NK-92 (cell line): ENCODE results near the gene NKX1-2.

Experiments used
- DNase-seq: peaks from one replicate; lab custom pipeline; 2025; ENCODE audit not compliant: unreplicated experiment; lab: John Stamatoyannopoulos, UW

The NKX1-2 gene

DNA sequence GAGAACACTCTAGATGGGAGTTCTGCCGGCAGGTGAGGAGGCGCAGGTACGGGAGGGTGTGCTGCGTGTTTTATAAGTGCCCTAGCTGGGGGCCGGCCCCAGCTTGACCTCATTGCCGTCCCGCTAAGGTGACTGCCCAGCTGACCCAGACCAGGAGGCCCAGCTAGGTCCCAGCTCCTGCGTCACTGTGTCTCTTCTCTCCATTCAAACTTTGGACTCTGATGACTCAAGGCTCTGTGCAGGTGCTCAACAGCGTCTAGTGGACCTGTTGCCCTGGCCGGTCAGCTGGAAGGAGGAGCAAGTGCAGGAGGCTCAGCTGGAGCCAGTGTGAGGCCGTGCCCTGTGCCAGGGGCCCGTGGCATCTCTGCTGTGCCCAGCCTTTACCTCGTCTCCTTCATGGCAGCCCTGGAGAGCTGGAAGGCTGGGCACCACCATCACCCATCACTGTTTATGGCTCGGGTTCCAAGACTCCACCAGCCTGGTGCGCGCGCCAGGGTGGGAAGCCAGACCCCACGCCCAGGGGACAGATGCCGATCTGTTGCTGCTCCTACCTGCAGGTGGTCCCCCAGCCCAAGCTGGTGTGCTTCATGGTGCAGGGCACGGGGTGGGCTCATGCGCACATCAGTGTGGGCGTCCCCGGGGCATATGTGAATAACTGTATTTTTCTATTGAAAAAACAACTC, 26.3 kb upstream of the NKX1-2 start:
- DNase-seq, result no peak

DNA sequence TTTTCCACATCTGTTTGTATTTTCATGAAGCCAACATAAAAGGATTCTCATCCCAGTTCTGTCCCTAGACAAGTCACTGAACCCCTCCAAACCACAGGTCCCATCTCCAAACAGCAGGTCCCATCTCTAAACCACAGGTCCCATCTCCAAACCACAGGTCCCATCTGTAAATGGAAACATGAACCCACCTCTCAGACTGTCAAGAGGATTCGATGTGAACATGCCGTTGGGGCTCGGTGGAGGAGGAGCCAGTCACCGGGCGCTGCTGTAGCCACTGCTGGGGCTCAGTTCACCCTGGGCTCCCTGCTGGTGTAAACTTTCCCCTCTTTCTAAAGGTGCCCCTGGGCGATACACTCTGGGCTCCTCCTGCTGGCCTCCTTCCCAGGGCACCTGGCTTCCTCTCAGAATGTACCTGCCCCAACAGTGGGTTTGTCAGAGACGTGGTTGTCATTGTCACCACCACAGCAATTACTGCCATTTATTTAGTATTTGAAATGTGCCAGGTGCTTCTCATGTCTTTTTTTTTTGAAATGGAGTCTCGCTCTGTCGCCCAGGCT, 24.8 kb upstream of the NKX1-2 start:
- no peak for DNase-seq

DNA sequence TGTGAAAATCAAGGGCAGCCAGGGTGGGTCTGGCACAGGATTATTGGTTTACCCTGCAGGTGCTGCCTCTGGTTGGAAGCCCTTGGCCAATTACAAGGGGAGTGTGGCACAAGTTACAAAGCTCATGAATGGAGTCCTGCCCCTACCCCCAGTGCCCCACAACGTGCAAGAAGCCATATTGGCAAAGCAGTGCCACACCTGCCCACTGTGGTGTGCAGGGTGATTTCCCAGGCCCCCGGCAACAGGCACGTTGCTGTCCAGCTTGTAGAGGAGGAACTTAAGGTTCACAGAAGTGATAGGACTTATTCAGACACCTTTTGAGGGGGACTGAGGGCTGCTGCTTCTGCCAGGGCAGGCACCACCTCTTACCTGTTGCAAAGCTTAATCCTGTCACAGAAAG, 23.2 kb upstream of the NKX1-2 start:
- DNase-seq, result no peak

DNA sequence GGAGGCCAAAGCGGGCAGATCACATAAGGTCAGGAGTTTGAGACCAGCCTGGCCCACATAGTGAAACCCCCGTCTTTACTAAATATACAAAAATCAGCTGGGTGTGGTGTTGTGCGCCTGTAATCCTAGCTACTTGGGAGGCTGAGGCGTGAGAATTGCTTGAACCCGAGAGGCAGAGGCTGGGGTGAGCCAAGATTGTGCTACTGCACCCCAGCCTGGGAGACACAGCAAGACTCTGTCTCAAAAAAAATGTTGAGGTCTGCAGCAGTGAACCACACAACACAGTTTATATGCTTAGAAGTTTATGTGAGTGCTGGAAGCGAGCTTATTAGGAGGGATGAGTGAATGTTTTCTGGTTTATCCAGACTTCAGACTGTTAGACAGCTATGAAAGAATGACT, 22.2 kb upstream of the NKX1-2 start:
- DNase-seq, result no peak

DNA sequence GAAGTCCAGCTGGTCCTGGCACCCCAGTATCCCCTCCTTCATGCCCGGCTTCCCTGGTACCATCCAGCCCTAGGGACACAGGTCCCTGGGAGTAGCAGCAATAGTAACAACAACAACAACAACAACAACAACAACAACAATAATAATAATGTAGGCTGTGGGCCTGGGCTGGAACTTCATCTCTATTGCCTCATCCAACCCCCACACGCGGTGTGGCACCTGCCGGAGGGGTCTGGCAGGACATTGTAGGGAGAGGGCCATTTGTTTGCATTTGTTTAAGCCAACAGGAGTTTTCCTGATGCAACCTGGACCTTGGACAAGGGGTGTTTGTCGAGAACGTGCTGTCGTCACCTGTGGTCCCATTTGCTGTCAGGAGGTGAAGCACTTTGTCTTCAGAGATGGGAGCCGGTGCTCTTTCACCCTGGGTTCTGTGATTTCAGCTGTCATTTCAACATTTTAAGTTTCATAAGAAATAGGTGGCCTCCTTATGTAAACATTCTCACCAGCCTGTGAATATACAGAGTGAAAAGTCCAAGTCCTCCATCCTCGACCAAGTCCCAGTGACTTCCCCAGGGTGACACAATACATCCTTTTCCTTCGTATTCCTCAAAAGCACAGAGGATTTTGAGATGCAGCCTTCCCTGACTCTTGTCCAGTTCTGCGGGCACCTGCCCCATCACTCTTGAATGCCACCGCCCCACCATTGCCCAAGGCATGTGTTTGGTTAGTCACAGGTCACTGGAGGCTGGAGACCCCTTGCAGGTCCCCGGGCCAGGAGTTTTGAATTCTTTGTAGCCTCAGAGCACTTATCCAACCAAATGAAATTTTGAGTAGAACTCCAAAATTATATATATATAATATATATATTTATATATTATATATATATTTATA, 21.0 kb upstream of the NKX1-2 start:
- no peak for DNase-seq

DNA sequence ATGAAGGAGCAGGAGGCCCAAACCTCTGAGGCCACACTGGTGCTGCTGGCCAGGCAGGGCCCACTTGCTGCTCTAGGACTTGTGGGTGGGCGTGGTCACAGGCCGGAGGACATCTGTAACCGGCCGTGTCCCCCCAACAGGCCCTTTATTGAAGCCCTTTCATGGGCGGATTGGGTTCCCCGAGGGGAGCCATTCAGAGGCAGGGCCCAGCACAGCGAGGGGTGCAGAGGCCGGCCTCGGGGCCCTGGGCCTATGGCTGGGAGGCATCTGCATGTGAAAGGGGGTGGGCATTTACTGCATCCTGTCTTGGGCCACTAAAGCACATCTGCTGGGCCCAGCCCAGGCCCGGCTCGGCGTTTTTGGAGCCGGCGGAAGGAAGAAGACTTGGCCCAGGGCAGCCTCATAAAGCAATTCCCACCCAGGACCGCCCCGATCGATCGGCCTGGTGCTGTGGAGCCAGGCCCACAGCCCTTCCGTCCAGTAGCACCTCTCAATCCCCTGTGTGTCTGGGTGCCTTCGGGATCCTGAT, 20.2 kb upstream of the NKX1-2 start:
- no peak for DNase-seq

DNA sequence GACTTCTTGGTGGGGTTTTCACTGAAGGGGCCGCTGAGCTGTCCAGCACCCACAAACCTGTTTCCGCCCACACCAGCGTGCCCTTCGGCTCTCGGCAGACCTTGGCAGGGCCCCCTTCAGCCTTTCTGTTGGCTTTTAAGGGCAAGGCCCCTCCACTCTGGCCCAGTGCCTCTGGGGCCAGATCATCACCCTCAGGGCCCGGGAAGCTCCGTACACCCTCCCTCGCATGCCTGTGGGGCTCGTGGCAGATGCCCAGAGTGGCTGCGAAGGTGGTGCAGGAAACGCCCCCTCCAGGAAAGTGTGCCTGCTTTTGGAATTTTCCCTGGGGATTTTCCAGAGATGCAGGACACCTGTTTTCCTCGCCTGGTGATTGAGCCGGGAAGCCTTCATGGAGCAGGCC, 18.8 kb upstream of the NKX1-2 start:
- DNase-seq, result no peak

DNA sequence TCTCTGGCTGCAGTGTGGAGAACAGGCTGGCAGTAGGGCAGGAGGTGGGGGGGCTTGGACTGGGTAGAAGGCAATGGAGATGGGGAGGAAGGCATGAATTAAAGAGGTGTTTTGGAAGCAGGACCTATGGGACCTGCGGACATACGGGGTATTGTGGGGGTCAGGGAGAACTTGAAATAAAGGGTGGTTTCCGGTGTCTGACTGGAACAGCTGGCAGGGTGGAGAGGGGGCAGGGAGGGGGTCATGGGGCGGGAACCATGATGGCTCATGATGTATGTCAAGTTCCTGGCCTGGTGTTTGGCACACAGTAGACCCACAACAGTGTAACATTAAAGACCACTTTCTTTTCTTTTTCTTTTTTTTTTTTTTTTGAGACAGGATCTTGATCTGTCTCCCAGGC, 17.3 kb upstream of the NKX1-2 start:
- no peak for DNase-seq

DNA sequence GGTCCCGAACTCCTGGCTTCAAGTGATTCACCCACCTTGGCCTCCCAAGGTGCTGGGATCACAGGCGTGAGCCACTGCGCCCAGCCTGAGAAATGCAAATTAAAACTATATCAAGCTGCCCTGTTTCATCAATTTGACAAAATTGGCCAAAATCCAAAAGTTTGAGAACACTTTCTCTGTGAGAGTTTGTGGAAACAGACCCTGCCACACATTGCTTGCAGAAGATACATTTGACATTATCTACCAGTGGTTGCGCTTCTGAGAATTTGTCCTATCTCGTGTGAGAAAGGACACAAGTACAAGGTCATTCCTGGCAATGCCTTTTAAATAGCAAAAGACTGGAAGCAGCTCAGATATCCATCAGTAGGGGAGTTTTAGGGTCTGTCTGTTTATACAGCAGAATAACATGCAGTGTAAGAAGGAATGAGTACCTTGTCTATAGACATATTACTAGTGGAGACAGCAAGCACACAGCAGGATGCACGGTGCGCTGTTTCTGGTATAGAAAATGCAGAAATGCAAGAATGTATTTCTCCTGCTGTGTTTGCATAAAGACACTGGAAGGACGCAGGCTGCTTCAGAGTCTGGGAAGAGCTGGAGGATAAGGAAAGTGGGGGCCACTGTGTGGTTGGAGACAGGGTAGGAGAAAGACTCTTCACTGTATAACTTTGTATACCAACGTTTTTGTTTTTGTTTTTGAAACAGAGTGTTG, 16.1 kb upstream of the NKX1-2 start:
- DNase-seq, result no peak

DNA sequence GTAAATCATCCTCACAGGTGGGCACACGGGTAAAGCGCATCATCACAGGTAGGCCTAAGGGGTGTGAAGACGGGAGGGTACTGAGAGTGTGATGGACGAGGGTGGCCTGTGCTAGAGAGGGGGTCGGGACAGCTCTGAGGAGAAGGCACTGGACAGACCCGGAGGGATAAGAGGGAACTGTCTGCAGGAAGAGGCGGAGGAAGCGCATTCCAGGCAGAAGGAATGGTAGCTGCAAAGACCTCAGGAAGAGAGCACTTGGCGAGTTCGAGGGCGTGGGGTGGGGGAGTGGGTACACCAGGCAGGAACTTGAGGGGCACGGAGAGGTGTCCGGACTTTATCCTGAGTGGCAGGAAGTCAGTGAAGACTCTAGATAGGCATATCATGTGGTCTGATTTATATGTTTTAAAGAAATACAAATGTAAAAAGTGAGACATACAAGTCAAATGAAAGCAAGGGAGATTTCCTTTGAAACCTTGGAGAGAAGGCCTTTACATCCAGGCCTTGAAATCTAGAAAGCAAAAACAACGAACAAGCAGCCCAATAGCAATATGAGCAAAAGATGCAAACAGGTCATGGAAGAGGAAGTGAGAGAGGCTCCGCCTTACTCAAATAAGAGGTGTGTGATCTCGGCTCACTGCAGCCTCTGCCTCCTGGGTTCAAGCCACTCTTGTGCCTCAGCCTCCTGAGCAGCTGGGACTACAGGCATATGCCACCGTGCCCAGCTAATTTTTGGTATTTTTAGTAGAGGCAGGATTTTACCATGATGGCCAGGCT, 15.4 kb upstream of the NKX1-2 start:
- no peak for DNase-seq

DNA sequence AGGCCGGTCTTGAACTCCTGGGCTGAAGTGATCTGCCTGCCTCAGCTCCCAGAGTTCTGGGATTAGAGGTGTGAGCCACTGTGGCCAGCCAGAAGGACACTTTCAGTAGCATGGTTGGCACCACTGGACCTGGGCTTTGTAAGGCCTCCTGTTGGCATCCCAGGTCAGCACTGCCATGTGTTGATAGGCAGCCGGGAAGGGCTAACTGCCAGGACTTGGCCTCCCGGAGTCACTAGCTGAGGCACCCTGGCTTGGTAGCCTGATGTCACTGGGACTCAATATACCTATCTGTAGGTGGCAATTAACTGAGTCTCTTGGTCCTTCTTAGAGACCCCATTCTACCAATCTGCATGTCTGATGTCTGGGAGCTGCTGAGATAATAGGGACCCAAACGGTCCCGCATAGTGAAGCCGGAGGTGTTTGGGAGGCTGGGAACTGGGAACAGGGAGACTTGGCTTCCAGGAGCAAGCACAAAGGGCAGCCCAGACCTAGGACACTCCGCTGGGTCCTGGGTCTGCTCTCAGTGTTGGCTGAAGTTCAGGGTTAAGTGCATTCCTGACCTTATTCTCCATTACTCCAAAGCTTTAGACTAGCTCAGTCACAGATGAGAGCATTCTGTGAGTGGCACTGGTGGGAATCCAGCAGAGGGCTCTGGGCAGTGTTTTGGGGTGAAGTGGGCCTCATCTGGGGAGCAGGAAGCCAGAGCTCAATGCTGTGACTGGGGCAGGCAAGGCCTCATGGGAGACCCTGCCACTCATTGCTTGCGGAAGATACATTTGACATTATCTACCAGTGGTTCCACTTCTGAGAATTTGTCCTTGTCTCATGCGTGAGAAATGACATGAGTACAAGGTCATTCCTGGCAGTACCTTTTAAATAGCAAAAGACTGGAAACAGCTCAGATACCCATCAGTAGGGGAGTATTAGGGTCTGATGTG, 14.5 kb upstream of the NKX1-2 start:
- no peak for DNase-seq

DNA sequence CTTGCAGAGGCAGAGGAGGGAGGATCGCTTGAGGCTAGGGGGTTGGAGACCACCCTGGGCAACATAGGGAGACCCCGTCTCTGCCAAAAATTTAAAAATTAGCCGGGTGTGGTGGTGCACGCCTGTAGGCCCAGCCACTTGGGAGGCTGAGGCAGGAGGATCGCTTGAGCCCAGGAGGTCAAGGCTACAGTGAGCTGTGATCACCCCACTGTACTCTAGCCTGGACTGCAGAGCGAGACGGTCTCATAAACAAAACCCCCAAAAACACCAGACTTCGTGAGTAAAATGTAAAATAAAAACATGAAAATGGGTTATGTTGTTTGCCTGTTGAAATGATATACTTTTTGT, 12.5 kb upstream of the NKX1-2 start:
- DNase-seq, result no peak

DNA sequence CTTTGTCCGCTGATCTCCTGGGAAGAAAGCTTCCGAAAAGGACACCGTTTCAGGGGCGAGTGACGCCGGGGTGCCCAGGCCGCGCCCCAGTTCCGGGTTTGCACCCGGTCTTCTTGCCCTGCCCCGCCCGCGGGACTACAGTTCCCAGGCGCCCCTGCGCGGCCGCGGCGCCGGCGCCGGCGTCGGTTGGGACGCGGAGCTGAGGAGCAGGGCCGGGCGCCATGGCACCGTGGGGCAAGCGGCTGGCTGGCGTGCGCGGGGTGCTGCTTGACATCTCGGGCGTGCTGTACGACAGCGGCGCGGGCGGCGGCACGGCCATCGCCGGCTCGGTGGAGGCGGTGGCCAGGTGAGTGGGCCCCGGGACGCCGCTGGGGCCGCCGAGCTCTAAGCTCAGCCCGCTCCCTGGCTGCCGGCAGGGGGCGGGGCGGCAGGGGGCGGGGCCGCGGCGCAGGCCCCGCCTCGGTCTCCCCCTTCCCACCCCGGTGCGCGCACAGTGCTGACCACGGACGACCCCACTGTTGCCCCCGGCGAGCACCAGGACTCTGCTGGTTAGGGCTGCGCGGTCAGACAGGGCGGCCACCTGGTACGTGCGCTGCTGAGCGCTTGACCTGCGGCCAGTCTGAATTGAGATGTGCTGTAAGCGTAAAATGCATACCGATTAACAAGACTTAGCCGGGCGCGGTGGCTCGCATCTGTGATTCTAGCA, 12.0 kb upstream of the NKX1-2 start, which contains the start of gene LHPP:
TSS of gene LHPP (plus strand) at position 182 of the 706 bp plus-strand sequence. CDS start at position 222, 40 bp downstream.
- DNase-seq, result no peak

DNA sequence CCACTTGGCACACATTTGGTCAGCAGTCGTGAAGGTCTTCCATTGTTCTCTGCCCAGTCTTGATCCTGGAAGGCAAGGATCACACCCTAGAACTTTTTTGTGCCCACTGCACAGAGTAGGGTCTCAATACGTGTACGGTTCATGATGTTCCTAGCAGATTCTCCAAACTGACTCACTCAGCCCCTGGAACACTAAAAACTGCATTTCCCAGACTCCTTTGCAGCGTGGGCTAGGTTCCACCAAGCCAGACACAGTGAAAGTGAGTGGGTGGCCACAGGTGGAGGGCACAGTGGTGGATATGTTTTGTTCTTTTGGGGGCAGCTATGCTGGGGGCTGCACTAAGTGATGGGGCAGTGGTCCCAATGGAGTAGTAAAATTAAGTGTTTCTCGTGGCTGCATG, 10.3 kb upstream of the NKX1-2 start:
- DNase-seq, result no peak

DNA sequence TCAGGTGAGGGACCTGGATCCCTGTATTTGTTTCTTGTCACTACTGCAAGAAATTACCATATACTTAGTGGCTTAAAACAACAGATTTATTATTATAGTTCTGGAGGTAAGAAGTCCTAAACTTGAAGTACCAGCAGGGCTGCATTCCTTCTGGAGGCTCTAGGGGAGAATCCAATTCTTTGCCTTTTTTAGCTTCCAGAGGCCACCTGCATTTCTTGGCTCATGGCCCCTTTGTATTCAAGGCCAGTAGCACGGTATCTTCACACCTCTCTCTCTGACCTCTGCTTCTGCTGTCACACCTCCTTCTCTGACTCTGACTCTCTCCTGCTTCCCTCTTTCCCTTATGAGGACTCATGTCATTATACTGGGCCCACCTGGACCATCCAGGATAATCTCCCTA, 9.6 kb upstream of the NKX1-2 start:
- no peak for DNase-seq

DNA sequence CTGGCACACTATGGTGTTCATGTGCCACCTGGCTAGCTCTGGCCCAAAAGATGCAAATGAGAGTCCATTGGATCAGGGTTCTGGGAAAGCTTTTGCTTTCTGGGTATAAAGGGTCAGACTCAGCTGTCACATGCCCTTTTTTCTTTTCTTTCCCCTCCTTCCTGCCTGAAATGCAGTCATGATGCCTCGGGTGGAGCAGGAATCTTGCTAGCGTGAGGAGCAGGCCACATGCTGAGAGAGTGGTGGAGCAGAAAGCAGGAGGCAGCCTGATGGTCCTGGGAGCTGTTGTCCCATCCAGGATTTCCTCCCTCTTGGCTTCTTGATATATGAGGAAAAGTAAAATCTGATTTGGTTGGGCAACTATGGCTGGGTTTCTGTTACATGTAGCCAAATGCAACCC, 9.1 kb upstream of the NKX1-2 start:
- no peak for DNase-seq

DNA sequence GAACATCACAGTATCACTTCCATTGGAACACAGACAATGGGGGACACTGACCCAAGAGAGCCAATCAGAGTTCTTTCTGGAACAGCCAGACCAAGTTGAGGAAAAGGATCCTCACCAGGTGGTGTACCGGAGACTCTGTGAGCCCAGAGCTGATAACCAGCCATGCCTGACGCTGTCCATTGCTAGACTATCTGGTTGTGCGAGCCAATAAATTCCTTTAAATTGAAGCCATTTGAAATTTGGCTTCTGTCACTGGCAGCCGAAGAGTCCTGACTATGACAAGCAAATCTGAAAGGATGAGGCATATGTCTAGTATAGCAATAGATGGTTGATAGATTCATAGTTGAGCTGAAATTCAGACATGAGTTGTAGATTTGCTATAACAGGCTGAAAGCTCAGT, 8.6 kb upstream of the NKX1-2 start:
- no peak for DNase-seq

DNA sequence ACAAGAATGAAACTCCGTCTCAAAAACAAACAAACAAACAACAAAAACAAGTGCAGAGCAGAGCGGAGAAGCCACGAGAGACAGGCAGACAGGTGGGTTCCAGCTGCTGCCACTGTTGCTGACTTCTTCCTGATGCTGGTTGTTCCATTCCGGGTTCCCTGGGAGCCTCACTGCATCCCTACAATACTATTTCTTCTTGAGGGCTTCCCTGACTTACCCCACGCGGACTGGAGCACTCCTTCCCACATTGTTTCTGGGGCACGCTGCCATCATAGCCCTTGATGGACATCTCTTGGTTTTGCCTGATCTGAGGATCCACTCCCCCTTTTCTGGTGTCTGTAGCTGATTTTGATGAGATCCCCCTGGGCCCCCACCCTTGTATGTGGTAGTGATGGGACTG, 5.6 kb upstream of the NKX1-2 start:
- DNase-seq, result no peak
